MCF 10A (cell line): ENCODE measurements around the gene SLC5A6. TPM values are rescaled to one million over a fixed set of nuclear protein-coding genes. Genes with fewer than 3 reads are reported as not detected.

Experiments used
- BruUV-seq: library from RNA; stranded (reverse); fragments of 400-500 nt; replicated peaks from 2 replicates; lab custom pipeline; 2021; lab: Mats Ljungman, UMichigan
- CTCF ChIA-PET: fragments of 300-600 bp; sonication (Branson Sonifier 250); formaldehyde crosslinking; extraction: SDS; loops from one replicate; lab custom pipeline; 2021; ENCODE audit warnings: antibody characterized with exemption, inconsistent platforms; lab: Yijun Ruan, JAX
- POLR2A ChIA-PET: fragments of 300-600, 350-650 bp; sonication (Branson Sonifier 250); formaldehyde crosslinking; extraction: SDS; loops from one replicate; lab custom pipeline; 2020; ENCODE audit warnings: antibody characterized with exemption, inconsistent platforms; lab: Yijun Ruan, JAX
- DNase-seq: peaks from one replicate; pipeline ENCODE4 v3.0.0-alpha.2; 2018; ENCODE audit not compliant: unreplicated experiment
- H3K27ac Mint-ChIP-seq: one replicate; pipeline ENCODE4 v1.8.0; 2022; ENCODE audit warnings: mild to moderate bottlenecking, low read depth, mixed read lengths; ENCODE audit not compliant: unreplicated experiment
- H3K27me3 Mint-ChIP-seq: one replicate; pipeline ENCODE4 v1.8.0; 2022; ENCODE audit warnings: mixed read lengths; ENCODE audit not compliant: insufficient read depth, unreplicated experiment
- H3K36me3 Mint-ChIP-seq: one replicate; pipeline ENCODE4 v1.8.0; 2022; ENCODE audit warnings: mild to moderate bottlenecking, moderate library complexity, mixed read lengths; ENCODE audit not compliant: insufficient read depth, unreplicated experiment
- H3K4me1 Mint-ChIP-seq: one replicate; pipeline ENCODE4 v1.8.0; 2022; ENCODE audit warnings: mixed read lengths; ENCODE audit not compliant: insufficient read depth, unreplicated experiment
- H3K4me3 Mint-ChIP-seq: one replicate; pipeline ENCODE4 v1.8.0; 2022; ENCODE audit warnings: mild to moderate bottlenecking, moderate library complexity, mixed read lengths; ENCODE audit not compliant: unreplicated experiment
- H3K9me3 Mint-ChIP-seq: one replicate; pipeline ENCODE4 v1.8.0; 2022; ENCODE audit warnings: mixed read lengths; ENCODE audit not compliant: unreplicated experiment
- intact Hi-C: fragments of 100-400 bp; cut with micrococcal nuclease; formaldehyde crosslinking; loops from 2 replicates; pipeline ENCODE4 v1.14.1; 2022
- total RNA-seq: library from RNA; stranded (reverse); gene quantifications from 2 replicates; pipeline ENCODE4 v1.2.3, GENCODE V29; 2022
- TF ChIP-seq, protein P1 (sequence below): fragments of 200-600 bp; IDR thresholded peaks from one replicate; pipeline ENCODE4 v1.8.0; 2022; ENCODE audit warnings: antibody characterized with exemption, mild to moderate bottlenecking; ENCODE audit not compliant: unreplicated experiment

Gene SLC5A6
- total RNA-seq, 1 experiment from 2014 or later, result 25.9 TPM

DNA sequence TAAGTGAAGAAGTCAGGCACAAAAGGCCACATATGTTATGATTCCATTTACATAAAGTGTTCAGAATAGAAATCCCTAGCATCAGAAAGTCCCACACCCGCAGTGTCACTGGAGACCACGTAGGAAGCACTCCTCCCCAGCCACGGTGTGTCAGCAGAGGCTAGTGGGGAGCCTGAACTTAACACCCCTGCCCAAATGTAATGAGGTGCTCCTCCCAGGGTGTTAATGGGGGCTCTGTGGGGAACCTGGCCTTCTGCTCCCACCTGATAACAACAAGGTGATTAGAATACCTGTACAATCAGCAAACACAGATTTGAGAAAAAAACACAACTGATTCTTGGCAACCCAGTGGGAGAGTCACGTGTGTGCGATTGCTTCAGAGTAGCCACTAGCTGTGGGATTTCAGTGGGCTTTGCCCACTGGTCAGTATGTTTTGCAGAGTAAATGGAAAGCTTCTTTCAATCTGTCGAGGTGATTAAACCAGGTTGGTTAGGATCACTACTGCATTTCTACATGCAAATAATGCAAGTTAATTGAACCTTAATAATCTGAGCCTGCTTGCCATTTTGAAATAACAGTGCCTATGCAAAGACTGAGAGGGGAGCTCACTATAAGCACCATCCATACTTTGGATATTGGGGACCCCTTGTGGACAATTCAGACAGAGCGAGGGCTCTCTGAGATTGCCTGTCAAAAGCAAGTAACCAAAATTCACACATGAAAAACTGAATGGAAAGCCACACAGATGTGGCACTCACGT is 20.8 kb downstream of the SLC5A6 start:
- intact Hi-C loops, result loop anchor here (1.0 to 5.0 kb wide), 3 partner anchors 20 to 93 kb away; partner anchors contain the start of gene PREB

DNA sequence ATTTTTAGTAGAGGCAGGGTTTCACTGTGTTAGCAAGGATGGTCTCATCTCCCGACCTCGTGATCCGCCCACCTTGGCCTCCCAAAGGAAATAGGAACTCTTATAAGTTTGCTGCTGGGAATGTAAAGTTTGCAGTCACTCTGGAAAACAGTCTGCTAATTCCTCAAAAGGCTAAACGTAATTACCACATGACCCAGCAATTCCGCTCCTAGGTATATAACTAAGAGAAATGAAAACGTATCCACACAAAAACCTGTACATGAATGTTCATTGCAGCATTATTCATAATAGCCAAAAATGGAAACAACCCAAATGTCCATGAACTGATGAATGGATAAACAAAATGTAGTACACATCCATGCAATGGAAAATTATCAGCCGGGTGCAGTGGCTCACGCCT is 22.1 kb downstream of the SLC5A6 start:
- DNase-seq, result no peak
- POLR2A ChIA-PET, result interaction anchor here (0.7 kb wide), 2 partner anchors 11 to 25 kb away, joined by 3 to 4 read pairs; no protein-coding TSS in a partner anchor
- intact Hi-C loops, result loop anchor here (2.0 to 5.0 kb wide), 2 partner anchors 19 to 58 kb away; partner anchors contain the start of gene PREB
- Mint-ChIP-seq H3K27me3 (peaks cover 11% of the 10 kb centered on the region), H3K4me1 (no peaks in the 10 kb centered on the region), H3K27ac (no peak overlapping the region), H3K36me3 (peaks cover 5% of the 10 kb centered on the region), H3K9me3 (no peaks in the 10 kb centered on the region), H3K4me3 (no peak overlapping the region)
- TF ChIP-seq, protein P1, sequence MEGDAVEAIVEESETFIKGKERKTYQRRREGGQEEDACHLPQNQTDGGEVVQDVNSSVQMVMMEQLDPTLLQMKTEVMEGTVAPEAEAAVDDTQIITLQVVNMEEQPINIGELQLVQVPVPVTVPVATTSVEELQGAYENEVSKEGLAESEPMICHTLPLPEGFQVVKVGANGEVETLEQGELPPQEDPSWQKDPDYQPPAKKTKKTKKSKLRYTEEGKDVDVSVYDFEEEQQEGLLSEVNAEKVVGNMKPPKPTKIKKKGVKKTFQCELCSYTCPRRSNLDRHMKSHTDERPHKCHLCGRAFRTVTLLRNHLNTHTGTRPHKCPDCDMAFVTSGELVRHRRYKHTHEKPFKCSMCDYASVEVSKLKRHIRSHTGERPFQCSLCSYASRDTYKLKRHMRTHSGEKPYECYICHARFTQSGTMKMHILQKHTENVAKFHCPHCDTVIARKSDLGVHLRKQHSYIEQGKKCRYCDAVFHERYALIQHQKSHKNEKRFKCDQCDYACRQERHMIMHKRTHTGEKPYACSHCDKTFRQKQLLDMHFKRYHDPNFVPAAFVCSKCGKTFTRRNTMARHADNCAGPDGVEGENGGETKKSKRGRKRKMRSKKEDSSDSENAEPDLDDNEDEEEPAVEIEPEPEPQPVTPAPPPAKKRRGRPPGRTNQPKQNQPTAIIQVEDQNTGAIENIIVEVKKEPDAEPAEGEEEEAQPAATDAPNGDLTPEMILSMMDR, result no peak
- BruUV-seq, result no TSS peak
- CTCF ChIA-PET, result interaction anchor here (0.7 kb wide), 1 partner anchor 57 kb away, joined by 3 read pairs; no protein-coding TSS in a partner anchor

More for the DNA sequence above, 20.8 kb downstream of the SLC5A6 start:
- ChIA-PET CTCF (interaction anchor here (0.6 to 2.4 kb wide), 20 partner anchors 9 to 346 kb away, joined by 3 to 18 read pairs (median 4); no protein-coding TSS in a partner anchor), POLR2A (interaction anchor here (0.6 to 1.2 kb wide), 6 partner anchors 20 to 139 kb away, joined by 3 to 9 read pairs (median 4); no protein-coding TSS in a partner anchor)
- H3K9me3 Mint-ChIP-seq, result no peaks in the 10 kb centered on the region
- H3K36me3 Mint-ChIP-seq, result peaks cover 6% of the 10 kb centered on the region
- DNase-seq, result peak; percentile 81
- H3K27me3 Mint-ChIP-seq, result peaks cover 11% of the 10 kb centered on the region
- H3K4me1 Mint-ChIP-seq, result no peaks in the 10 kb centered on the region
- no TSS peak for BruUV-seq
- no peak overlapping the region for H3K27ac Mint-ChIP-seq
- TF ChIP-seq, protein P1, result peak; percentile 39
- H3K4me3 Mint-ChIP-seq, result no peak overlapping the region

DNA sequence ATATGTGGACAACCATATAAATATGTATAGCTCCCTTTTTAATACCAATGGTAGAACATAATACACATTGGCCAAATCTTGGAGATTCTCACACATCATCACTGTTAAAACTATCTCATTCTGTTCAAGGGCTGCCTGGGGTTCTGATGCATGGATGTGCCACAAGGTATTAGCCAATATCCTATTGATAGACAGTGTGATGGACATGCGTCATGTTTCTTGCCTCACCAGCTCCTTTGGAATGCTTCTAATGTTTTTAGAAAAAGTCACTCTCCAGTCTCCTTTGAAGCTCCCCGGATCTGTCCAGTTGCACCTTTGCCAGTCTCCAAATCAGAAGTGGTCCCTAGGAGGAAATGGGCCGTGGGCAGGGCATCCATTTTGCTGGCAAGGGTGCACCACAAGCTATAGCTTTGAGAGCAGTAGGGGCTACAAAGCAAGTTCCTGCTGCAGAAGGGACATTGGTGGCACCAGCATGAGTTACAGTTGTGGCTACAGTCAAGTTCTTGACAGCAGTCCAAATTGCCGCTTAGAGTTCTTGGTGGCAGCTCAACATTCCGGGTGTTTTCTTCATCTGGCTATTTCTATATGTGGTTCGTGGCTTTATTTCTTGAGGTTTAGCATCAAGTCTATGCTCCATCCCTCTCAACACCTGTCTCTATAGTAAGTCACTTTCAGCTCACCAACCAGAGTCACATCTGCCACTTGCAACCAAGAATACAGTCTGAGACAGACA is 25.3 kb downstream of the SLC5A6 start:
- no peak for DNase-seq
- no TSS peak for BruUV-seq
- intact Hi-C loops, result no loop called here
- TF ChIP-seq, protein P1, result no peak
- POLR2A ChIA-PET, result interaction anchor here (0.6 to 0.8 kb wide), 2 partner anchors 115 to 363 kb away, joined by 3 read pairs; partner anchors contain the start of gene OST4
- Mint-ChIP-seq H3K27ac (no peak overlapping the region), H3K9me3 (no peaks in the 10 kb centered on the region), H3K27me3 (no peaks in the 10 kb centered on the region), H3K4me3 (no peak overlapping the region), H3K4me1 (peaks cover 5% of the 10 kb centered on the region), H3K36me3 (no peaks in the 10 kb centered on the region)
- CTCF ChIA-PET, result interaction anchor here (0.6 kb wide), 1 partner anchor 93 kb away, joined by 4 read pairs; no protein-coding TSS in a partner anchor
